ENCODE measurements around the gene PARP12. TPM values are rescaled to one million over a fixed set of nuclear protein-coding genes. Genes with fewer than 3 reads are reported as not detected.

Gene PARP12
- total and polyA plus RNA-seq, 2 of the 13 experiments (the other 11 are each of a cell fraction or from before 2014, with no cell fraction given) = 15.5 to 35.2 TPM

DNA sequence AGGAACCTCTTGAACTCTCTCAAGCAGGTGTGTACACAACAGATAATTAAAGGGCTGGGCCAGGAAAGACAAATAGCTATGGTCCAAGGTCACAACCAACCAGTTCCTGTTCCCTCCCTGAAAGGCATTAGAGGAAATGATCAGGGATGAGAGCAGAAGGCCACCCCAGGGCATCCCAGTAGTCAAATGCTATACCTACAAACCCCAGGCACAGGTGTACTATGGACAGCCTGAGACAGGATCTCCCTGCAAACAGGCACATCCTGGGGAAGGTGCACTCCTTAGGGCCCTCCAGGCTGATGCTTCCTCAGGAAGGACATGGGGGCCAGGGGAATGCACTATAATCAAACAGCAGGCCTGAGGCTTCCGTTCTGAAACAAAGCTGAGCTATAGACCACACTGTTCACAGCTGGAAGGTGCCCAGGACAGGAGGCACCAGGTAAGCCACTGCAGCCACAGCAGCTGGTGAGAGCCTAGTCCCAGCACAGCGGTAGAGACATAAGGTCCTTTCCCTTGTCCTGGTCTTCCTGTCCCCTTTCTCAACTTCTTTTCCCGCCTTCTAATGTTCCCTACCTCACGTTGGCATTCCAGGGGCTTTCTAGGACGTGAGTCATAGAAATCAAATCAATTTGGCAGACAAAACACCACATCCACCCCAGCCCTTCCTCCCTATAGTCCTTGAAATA lies 13.3 kb downstream of the PARP12 start (continued):
- TF ChIP-seq ZFP36 (IDR thresholded peaks at IDR 0.05; ENCODE audit: borderline replicate concordance, low read depth, low read length, partially characterized antibody) (no peak), CENPX (CRISPR knock-in tag; IDR thresholded peaks at IDR 0.05) (no peak), SP1 (IDR thresholded peaks at IDR 0.05) (no peak), SP1 (CRISPR knock-in tag; IDR thresholded peaks at IDR 0.05) (peak; percentile 57; the same call in 1 of the 2 replicates), ZNF383 (CRISPR knock-in tag; IDR thresholded peaks at IDR 0.05; ENCODE audit: borderline replicate concordance) (no peak), ZNF766 (CRISPR knock-in tag; IDR thresholded peaks at IDR 0.05; ENCODE audit: borderline replicate concordance) (no peak; the same call in 1 of the 2 replicates), RARA (CRISPR knock-in tag; IDR thresholded peaks at IDR 0.05) (peak; percentile 99), ZNF761 (CRISPR knock-in tag; conservative IDR thresholded peaks at IDR 0.05) (0 out of 2 replicates have a peak, but pooled peaks have one; percentile 64), TSC22D2 (CRISPR knock-in tag; IDR thresholded peaks at IDR 0.05; ENCODE audit: borderline replicate concordance) (no peak), FLYWCH1 (CRISPR knock-in tag; IDR thresholded peaks at IDR 0.05) (no peak), ZNF772 (CRISPR knock-in tag; IDR thresholded peaks at IDR 0.05) (peak; percentile 78), U2AF1 (optimal IDR thresholded peaks at IDR 0.05; ENCODE audit: low read depth, low read length) (no peak), KLF15 (CRISPR knock-in tag; IDR thresholded peaks at IDR 0.05; ENCODE audit: borderline replicate concordance) (no peak), KLF6 (CRISPR knock-in tag; IDR thresholded peaks at IDR 0.05) (peak; percentile 45; the same call in 1 of the 2 replicates)
- TF ChIP-seq, protein P1, sequence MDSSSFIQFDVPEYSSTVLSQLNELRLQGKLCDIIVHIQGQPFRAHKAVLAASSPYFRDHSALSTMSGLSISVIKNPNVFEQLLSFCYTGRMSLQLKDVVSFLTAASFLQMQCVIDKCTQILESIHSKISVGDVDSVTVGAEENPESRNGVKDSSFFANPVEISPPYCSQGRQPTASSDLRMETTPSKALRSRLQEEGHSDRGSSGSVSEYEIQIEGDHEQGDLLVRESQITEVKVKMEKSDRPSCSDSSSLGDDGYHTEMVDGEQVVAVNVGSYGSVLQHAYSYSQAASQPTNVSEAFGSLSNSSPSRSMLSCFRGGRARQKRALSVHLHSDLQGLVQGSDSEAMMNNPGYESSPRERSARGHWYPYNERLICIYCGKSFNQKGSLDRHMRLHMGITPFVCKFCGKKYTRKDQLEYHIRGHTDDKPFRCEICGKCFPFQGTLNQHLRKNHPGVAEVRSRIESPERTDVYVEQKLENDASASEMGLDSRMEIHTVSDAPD (CRISPR knock-in tag; IDR thresholded peaks at IDR 0.05) = peak; percentile 83; the same call in 1 of the 2 replicates
- TF ChIP-seq, protein P2, sequence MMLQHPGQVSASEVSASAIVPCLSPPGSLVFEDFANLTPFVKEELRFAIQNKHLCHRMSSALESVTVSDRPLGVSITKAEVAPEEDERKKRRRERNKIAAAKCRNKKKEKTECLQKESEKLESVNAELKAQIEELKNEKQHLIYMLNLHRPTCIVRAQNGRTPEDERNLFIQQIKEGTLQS (CRISPR knock-in tag; IDR thresholded peaks at IDR 0.05) = no peak
- TF ChIP-seq, protein P3, sequence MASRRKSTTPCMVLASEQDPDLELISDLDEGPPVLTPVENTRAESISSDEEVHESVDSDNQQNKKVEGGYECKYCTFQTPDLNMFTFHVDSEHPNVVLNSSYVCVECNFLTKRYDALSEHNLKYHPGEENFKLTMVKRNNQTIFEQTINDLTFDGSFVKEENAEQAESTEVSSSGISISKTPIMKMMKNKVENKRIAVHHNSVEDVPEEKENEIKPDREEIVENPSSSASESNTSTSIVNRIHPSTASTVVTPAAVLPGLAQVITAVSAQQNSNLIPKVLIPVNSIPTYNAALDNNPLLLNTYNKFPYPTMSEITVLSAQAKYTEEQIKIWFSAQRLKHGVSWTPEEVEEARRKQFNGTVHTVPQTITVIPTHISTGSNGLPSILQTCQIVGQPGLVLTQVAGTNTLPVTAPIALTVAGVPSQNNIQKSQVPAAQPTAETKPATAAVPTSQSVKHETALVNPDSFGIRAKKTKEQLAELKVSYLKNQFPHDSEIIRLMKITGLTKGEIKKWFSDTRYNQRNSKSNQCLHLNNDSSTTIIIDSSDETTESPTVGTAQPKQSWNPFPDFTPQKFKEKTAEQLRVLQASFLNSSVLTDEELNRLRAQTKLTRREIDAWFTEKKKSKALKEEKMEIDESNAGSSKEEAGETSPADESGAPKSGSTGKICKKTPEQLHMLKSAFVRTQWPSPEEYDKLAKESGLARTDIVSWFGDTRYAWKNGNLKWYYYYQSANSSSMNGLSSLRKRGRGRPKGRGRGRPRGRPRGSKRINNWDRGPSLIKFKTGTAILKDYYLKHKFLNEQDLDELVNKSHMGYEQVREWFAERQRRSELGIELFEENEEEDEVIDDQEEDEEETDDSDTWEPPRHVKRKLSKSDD (CRISPR knock-in tag; IDR thresholded peaks at IDR 0.05; ENCODE audit: low read depth) = peak; percentile 90
- TF ChIP-seq, protein P4, sequence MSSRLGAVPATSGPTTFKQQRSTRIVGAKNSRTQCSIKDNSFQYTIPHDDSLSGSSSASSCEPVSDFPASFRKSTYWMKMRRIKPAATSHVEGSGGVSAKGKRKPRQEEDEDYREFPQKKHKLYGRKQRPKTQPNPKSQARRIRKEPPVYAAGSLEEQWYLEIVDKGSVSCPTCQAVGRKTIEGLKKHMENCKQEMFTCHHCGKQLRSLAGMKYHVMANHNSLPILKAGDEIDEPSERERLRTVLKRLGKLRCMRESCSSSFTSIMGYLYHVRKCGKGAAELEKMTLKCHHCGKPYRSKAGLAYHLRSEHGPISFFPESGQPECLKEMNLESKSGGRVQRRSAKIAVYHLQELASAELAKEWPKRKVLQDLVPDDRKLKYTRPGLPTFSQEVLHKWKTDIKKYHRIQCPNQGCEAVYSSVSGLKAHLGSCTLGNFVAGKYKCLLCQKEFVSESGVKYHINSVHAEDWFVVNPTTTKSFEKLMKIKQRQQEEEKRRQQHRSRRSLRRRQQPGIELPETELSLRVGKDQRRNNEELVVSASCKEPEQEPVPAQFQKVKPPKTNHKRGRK (CRISPR knock-in tag; IDR thresholded peaks at IDR 0.05) = no peak
- TF ChIP-seq, protein P5, sequence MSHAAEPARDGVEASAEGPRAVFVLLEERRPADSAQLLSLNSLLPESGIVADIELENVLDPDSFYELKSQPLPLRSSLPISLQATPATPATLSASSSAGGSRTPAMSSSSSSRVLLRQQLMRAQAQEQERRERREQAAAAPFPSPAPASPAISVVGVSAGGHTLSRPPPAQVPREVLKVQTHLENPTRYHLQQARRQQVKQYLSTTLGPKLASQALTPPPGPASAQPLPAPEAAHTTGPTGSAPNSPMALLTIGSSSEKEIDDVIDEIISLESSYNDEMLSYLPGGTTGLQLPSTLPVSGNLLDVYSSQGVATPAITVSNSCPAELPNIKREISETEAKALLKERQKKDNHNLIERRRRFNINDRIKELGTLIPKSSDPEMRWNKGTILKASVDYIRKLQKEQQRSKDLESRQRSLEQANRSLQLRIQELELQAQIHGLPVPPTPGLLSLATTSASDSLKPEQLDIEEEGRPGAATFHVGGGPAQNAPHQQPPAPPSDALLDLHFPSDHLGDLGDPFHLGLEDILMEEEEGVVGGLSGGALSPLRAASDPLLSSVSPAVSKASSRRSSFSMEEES (CRISPR knock-in tag; IDR thresholded peaks at IDR 0.05) = peak; percentile 74
- TF ChIP-seq, protein P6, sequence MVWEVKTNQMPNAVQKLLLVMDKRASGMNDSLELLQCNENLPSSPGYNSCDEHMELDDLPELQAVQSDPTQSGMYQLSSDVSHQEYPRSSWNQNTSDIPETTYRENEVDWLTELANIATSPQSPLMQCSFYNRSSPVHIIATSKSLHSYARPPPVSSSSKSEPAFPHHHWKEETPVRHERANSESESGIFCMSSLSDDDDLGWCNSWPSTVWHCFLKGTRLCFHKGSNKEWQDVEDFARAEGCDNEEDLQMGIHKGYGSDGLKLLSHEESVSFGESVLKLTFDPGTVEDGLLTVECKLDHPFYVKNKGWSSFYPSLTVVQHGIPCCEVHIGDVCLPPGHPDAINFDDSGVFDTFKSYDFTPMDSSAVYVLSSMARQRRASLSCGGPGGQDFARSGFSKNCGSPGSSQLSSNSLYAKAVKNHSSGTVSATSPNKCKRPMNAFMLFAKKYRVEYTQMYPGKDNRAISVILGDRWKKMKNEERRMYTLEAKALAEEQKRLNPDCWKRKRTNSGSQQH (CRISPR knock-in tag; IDR thresholded peaks at IDR 0.05; ENCODE audit: low read depth) = 0 out of 2 replicates have a peak, but pooled peaks have one; percentile 42
